H1 (cell line): ENCODE results near the gene XRN2. TPM values are rescaled to one million over a fixed set of nuclear protein-coding genes. Genes with fewer than 3 reads are reported as not detected.

Experiments
- CTCF ChIA-PET: fragments of 300-600 bp; sonication (Branson Sonifier 250); formaldehyde crosslinking; loops from one replicate; lab custom pipeline; 2021; ENCODE audit not compliant: partially characterized antibody; lab: Charles Lee
- POLR2A ChIA-PET: fragments of 300-600 bp; sonication (Branson Sonifier 250); formaldehyde crosslinking; loops from one replicate; lab custom pipeline; 2021; ENCODE audit warnings: inconsistent platforms; ENCODE audit not compliant: partially characterized antibody; lab: Charles Lee
- DNase-seq, 2 experiments: peaks; one replicate each; pipeline versions ENCODE4 v3.0.0 to v3.0.0-alpha.2; 2010 to 2022; ENCODE audit warnings: low spot score in 2 of 2, low read depth in 1 of 2, mixed read lengths in 1 of 2
- FAIRE-seq: peaks from 2 replicates; lab custom pipeline; 2011; peaks lifted over from hg19 to GRCh38; lab: Jason Lieb, UNC
- H2AFZ ChIP-seq: 2 replicates; pipeline ENCODE4 v1.8.1; 2012; ENCODE audit warnings: low read length, inconsistent platforms
- H2AK5ac ChIP-seq: 2 replicates; pipeline ENCODE4 v1.6.1; 2013; ENCODE audit warnings: low read depth, low read length
- H2BK120ac ChIP-seq: replicated peaks from 2 replicates; pipeline ENCODE3; 2013; ENCODE audit warnings: low read depth, low read length, inconsistent platforms
- H2BK12ac ChIP-seq: 2 replicates; pipeline ENCODE4 v1.6.1; 2013; ENCODE audit warnings: low read depth, low read length
- H2BK15ac ChIP-seq: 2 replicates; pipeline ENCODE4 v1.6.1; 2013; ENCODE audit warnings: low read length
- H2BK20ac ChIP-seq: 2 replicates; pipeline ENCODE4 v1.6.1; 2013; ENCODE audit warnings: low read length
- H2BK5ac ChIP-seq: 2 replicates; pipeline ENCODE4 v1.6.1; 2013; ENCODE audit warnings: low read depth, low read length
- H3K14ac ChIP-seq: 2 replicates; pipeline ENCODE4 v1.6.1; 2013; ENCODE audit warnings: inconsistent platforms; ENCODE audit not compliant: insufficient read length
- H3K18ac ChIP-seq: 2 replicates; pipeline ENCODE4 v1.6.1; 2013; ENCODE audit warnings: low read length; ENCODE audit errors: extremely low read depth
- H3K23ac ChIP-seq: 2 replicates; pipeline ENCODE4 v1.6.1; 2013; ENCODE audit warnings: inconsistent platforms; ENCODE audit not compliant: insufficient read length
- H3K23me2 ChIP-seq: 2 replicates; pipeline ENCODE4 v1.6.1; 2013; ENCODE audit warnings: low read depth, low read length
- H3K27ac ChIP-seq: 2 replicates; pipeline ENCODE4 v1.6.1; 2011; ENCODE audit warnings: low read depth, low read length, inconsistent platforms
- H3K27me3 ChIP-seq, 4 experiments: replicated peaks in 1 of 4; 1 replicate in 1 of 4; 2 replicates in 3 of 4; pipeline versions ENCODE4 v1.6.1 to v1.8.1; 2011 to 2013; ENCODE audit warnings: low read length in 3 of 4, mild to moderate bottlenecking in 3 of 4, inconsistent platforms in 2 of 4, mixed read lengths in 2 of 4, moderate library complexity in 1 of 4; ENCODE audit not compliant: control insufficient read depth in 3 of 4, insufficient read depth in 3 of 4; ENCODE audit errors: extremely low read depth in 1 of 4
- H3K36me3 ChIP-seq, 4 experiments: 2 replicates each; pipeline versions ENCODE4 v1.6.1 to v1.8.1; 2011 to 2013; ENCODE audit warnings: mild to moderate bottlenecking in 4 of 4, low read length in 3 of 4, moderate library complexity in 2 of 4, control low read depth in 1 of 4, inconsistent platforms in 1 of 4; ENCODE audit not compliant: insufficient read depth in 4 of 4, control insufficient read depth in 2 of 4
- H3K4ac ChIP-seq: replicated peaks from 2 replicates; pipeline ENCODE3; 2013; ENCODE audit warnings: low read length, low read depth, mixed read lengths, inconsistent platforms; ENCODE audit not compliant: insufficient read length
- H3K4me1 ChIP-seq, 4 experiments: replicated peaks in 1 of 4; 1 replicate in 1 of 4; 2 replicates in 3 of 4; pipeline versions ENCODE4 v1.6.1 to v1.8.1; 2011 to 2013; ENCODE audit warnings: low read length in 3 of 4, inconsistent platforms in 2 of 4, mixed read lengths in 1 of 4; ENCODE audit not compliant: insufficient read depth in 4 of 4, control insufficient read depth in 3 of 4
- H3K4me2 ChIP-seq, 2 experiments: 2 replicates each; pipeline versions ENCODE4 v1.6.1 to v1.8.1; 2011 to 2013; ENCODE audit warnings: low read depth in 2 of 2, low read length in 2 of 2, control low read depth in 1 of 2, inconsistent platforms in 1 of 2, mild to moderate bottlenecking in 1 of 2; ENCODE audit not compliant: insufficient read depth in 1 of 2
- H3K4me3 ChIP-seq, 4 experiments: fragments of 200-600, 300-600 bp in 1 of 4; sonication (generic), shearing (Covaris generic), sonication (Bioruptor Twin) in 1 of 4; 2 replicates each; pipeline versions ENCODE4 v1.5.1 to v1.8.1; 2011 to 2016; ENCODE audit warnings: low read length in 4 of 4, low read depth in 3 of 4, control low read depth in 2 of 4, inconsistent platforms in 2 of 4, mild to moderate bottlenecking in 2 of 4, mixed read lengths in 1 of 4, moderate library complexity in 1 of 4; ENCODE audit not compliant: insufficient read depth in 2 of 4; ENCODE audit errors: extremely low read depth in 1 of 4
- H3K56ac ChIP-seq: replicated peaks from 2 replicates; pipeline ENCODE3; 2013; ENCODE audit warnings: low read depth, mild to moderate bottlenecking, mixed read lengths, low read length, inconsistent platforms; ENCODE audit not compliant: insufficient read length
- H3K79me1 ChIP-seq: 2 replicates; pipeline ENCODE4 v1.6.1; 2013; ENCODE audit warnings: low read depth, low read length, control low read depth
- H3K79me2 ChIP-seq, 2 experiments: 2 replicates each; pipeline versions ENCODE4 v1.6.1 to v1.8.1; 2012 to 2013; ENCODE audit warnings: low read length in 2 of 2, mild to moderate bottlenecking in 2 of 2, inconsistent platforms in 1 of 2; ENCODE audit not compliant: insufficient read depth in 2 of 2, control insufficient read depth in 1 of 2
- H3K9ac ChIP-seq, 4 experiments: replicated peaks in 1 of 4; 1 replicate in 1 of 4; 2 replicates in 3 of 4; pipeline versions ENCODE4 v1.6.1 to v1.8.1; 2011 to 2013; ENCODE audit warnings: low read depth in 3 of 4, low read length in 3 of 4, control low read depth in 2 of 4, mild to moderate bottlenecking in 2 of 4, moderate library complexity in 2 of 4, inconsistent platforms in 1 of 4; ENCODE audit errors: extremely low read depth in 1 of 4
- H3K9me3 ChIP-seq, 2 experiments: 2 replicates each; pipeline versions ENCODE4 v1.6.1 to v1.8.1; 2012 to 2013; ENCODE audit warnings: mild to moderate bottlenecking in 2 of 2, moderate library complexity in 2 of 2, control low read depth in 1 of 2, inconsistent platforms in 1 of 2, low read depth in 1 of 2, low read length in 1 of 2, mixed read lengths in 1 of 2; ENCODE audit not compliant: insufficient read depth in 2 of 2
- H4K20me1 ChIP-seq, 2 experiments: replicated peaks in 1 of 2; 2 replicates each; pipeline versions ENCODE3 to v1.8.1; 2011 to 2013; ENCODE audit warnings: inconsistent platforms in 2 of 2, low read length in 2 of 2, mild to moderate bottlenecking in 1 of 2; ENCODE audit not compliant: insufficient read depth in 2 of 2, control insufficient read depth in 1 of 2
- H4K5ac ChIP-seq: 2 replicates; pipeline ENCODE4 v1.6.1; 2013; ENCODE audit warnings: low read length, low read depth, mixed read lengths, inconsistent platforms; ENCODE audit not compliant: insufficient read length
- H4K8ac ChIP-seq: 2 replicates; pipeline ENCODE4 v1.8.0; 2013; ENCODE audit warnings: mild to moderate bottlenecking, moderate library complexity, low read length, inconsistent platforms; ENCODE audit not compliant: insufficient read depth; ENCODE audit errors: extremely low read depth
- H4K91ac ChIP-seq: replicated peaks from 2 replicates; pipeline ENCODE3; 2013; ENCODE audit warnings: low read length, mixed read lengths, inconsistent platforms; ENCODE audit not compliant: insufficient read length
- CEBPB ChIP-seq: IDR thresholded peaks from 2 replicates; pipeline ENCODE4 v1.6.1; 2012; ENCODE audit warnings: low read depth, low read length
- CHD1 ChIP-seq: IDR thresholded peaks from 2 replicates; pipeline ENCODE4 v1.6.1; 2012; ENCODE audit warnings: low read depth, low read length, improper control_type of control experiment
- CHD2 ChIP-seq: IDR thresholded peaks from 2 replicates; pipeline ENCODE4 v1.6.1; 2012; ENCODE audit warnings: low read length, improper control_type of control experiment
- HDAC6 ChIP-seq: IDR thresholded peaks from one replicate; pipeline ENCODE4 v1.7.1; 2012; ENCODE audit warnings: low read depth, mild to moderate bottlenecking, inconsistent platforms, low read length, moderate library complexity
- KDM4A ChIP-seq: IDR thresholded peaks from one replicate; pipeline ENCODE4 v1.7.1; 2012; ENCODE audit warnings: low read depth, mild to moderate bottlenecking, moderate library complexity, low read length, inconsistent platforms; ENCODE audit not compliant: severe bottlenecking
- POU5F1 ChIP-seq: IDR thresholded peaks from 2 replicates; pipeline ENCODE4 v1.6.1; 2011; ENCODE audit warnings: low read depth, mild to moderate bottlenecking, low read length, moderate library complexity
- SP2 ChIP-seq: IDR thresholded peaks from 2 replicates; pipeline ENCODE4 v1.6.1; 2012; ENCODE audit warnings: mild to moderate bottlenecking, low read length, inconsistent platforms
- SRF ChIP-seq: IDR thresholded peaks from 2 replicates; pipeline ENCODE4 v1.6.1; 2011; ENCODE audit warnings: mild to moderate bottlenecking, low read depth, low read length, moderate library complexity
- SUZ12 ChIP-seq: fragments of 200-600 bp; sonication (generic); IDR thresholded peaks from 2 replicates; pipeline ENCODE4 v1.6.1; 2012; ENCODE audit warnings: mild to moderate bottlenecking, inconsistent platforms, low read length, moderate library complexity, mixed read lengths
- TBP ChIP-seq: IDR thresholded peaks from 2 replicates; pipeline ENCODE4 v1.6.1; 2011; ENCODE audit warnings: low read depth, low read length, improper control_type of control experiment
- ZNF274 ChIP-seq: IDR thresholded peaks from 2 replicates; pipeline ENCODE4 v1.7.0; 2012; ENCODE audit warnings: low read length, borderline replicate concordance; ENCODE audit errors: extremely low read depth
- WGBS, 2 experiments: shearing (Covaris generic) in 1 of 2; methylation state at CpG; one replicate each; pipeline versions ENCODE4 v1.1.6 to v1.1.7; 2013 to 2015; ENCODE audit warnings: low lambda C conversion rate in 2 of 2, mixed read lengths in 2 of 2, inconsistent platforms in 1 of 2, low coverage in 1 of 2, missing lambda C conversion rate in 1 of 2; ENCODE audit not compliant: insufficient replicate concordance in 2 of 2, insufficient coverage in 1 of 2, insufficient read length in 1 of 2; ENCODE audit errors: extremely low coverage in 1 of 2, missing lambda C conversion rate in 1 of 2; 5-methylcytosine and 5-hydroxymethylcytosine counted together
- polyA plus RNA-seq, 7 experiments: library from polyadenylated mRNA; depleted of rRNA in 3 of 7; stranded (reverse) in 5 of 7; unstranded in 2 of 7; fragments of >200 nt in 5 of 7; fragments of 200-250 nt in 2 of 7; gene quantifications; 1 replicate in 5 of 7; 2 replicates in 1 of 7; 4 replicates in 1 of 7; pipeline versions ENCODE4 v1.2.1 to v1.2.3, GENCODE V29; 2011 to 2013; ENCODE audit warnings: missing spikeins in 2 of 7, mixed read lengths in 2 of 7
- total RNA-seq: library from RNA; stranded (reverse); fragmentation: NEBNext Ultra II Directional; extraction: Animal tissue kit (Norgen Biotek cat#: 25700); gene quantifications from 2 replicates; pipeline ENCODE4 v1.2.1, GENCODE V29; 2021
- TF ChIP-seq, protein P1 (sequence below): IDR thresholded peaks from 2 replicates; pipeline ENCODE4 v1.6.1; 2012; ENCODE audit warnings: inconsistent platforms
- TF ChIP-seq, protein P2 (sequence below): IDR thresholded peaks from 2 replicates; pipeline ENCODE4 v1.6.1; 2011; ENCODE audit warnings: low read length, improper control_type of control experiment

Gene XRN2
- total and polyA plus RNA-seq, 2 of the 8 experiments (the other 6 are each of a cell fraction or from before 2014, with no cell fraction given), result 60.3 to 139 TPM

DNA sequence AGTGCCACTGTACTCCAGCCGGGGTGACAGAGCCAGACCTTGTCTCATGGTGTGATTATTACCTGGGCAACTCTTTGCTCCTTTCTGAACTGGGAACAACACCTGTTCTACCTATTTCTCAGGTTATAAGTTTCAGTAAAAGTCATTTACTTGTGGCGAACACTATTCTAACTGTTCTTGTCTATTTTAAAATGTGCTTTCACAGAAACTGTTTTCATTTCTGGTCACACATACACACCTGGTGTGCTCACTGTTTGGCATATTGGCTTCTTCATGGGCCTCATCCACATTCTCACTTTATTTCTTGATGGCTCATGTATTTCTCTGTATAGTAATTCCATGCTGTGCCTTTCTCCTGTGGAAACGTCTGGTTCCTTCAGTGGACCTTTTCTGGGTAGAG lies 30.5 kb upstream of the XRN2 start:
- H2BK5ac ChIP-seq, result no peak overlapping the region
- POLR2A ChIA-PET, result no interaction called here
- no peaks in the 10 kb centered on the region for H4K20me1 ChIP-seq
- no peak overlapping the region for H3K23ac ChIP-seq
- no peak overlapping the region for H2AK5ac ChIP-seq
- no peak overlapping the region for H3K27ac ChIP-seq
- H4K91ac ChIP-seq, result no peak overlapping the region
- H3K23me2 ChIP-seq, result no peaks in the 10 kb centered on the region
- no peak overlapping the region for H2BK12ac ChIP-seq
- H3K79me1 ChIP-seq, result no peaks in the 10 kb centered on the region
- FAIRE-seq (no peak), DNase-seq (no peak)
- no peak overlapping the region for H3K4me2 ChIP-seq
- H3K4ac ChIP-seq, result no peak overlapping the region
- no peaks in the 10 kb centered on the region for H3K9me3 ChIP-seq
- no peak overlapping the region for H3K18ac ChIP-seq
- H2AFZ ChIP-seq, result no peak overlapping the region
- no peak overlapping the region for H2BK120ac ChIP-seq
- H3K14ac ChIP-seq, result no peak overlapping the region
- H3K27me3 ChIP-seq, result no peaks in the 10 kb centered on the region
- no peaks in the 10 kb centered on the region for H3K36me3 ChIP-seq
- no peak overlapping the region for H4K5ac ChIP-seq
- H2BK15ac ChIP-seq, result no peak overlapping the region
- H3K4me3 ChIP-seq, result no peak overlapping the region
- CTCF ChIA-PET, result interaction anchor here (1.8 kb wide), 1 partner anchor 37 kb away, joined by 5 read pairs; no protein-coding TSS in a partner anchor
- H3K79me2 ChIP-seq, result no peaks in the 10 kb centered on the region
- H4K8ac ChIP-seq, result no peak overlapping the region
- H3K56ac ChIP-seq, result no peak overlapping the region
- no peak overlapping the region for H3K9ac ChIP-seq
- 85% methylated on average over 3 of the region's 3 CpGs; no CpG with 5 or more reads in 1 of the 2 experiments for WGBS, 2 experiments
- H2BK20ac ChIP-seq, result no peak overlapping the region
- no peaks in the 10 kb centered on the region for H3K4me1 ChIP-seq
- TF ChIP-seq, protein P1, sequence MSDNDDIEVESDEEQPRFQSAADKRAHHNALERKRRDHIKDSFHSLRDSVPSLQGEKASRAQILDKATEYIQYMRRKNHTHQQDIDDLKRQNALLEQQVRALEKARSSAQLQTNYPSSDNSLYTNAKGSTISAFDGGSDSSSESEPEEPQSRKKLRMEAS, result no peak
- TF ChIP-seq, protein P2, sequence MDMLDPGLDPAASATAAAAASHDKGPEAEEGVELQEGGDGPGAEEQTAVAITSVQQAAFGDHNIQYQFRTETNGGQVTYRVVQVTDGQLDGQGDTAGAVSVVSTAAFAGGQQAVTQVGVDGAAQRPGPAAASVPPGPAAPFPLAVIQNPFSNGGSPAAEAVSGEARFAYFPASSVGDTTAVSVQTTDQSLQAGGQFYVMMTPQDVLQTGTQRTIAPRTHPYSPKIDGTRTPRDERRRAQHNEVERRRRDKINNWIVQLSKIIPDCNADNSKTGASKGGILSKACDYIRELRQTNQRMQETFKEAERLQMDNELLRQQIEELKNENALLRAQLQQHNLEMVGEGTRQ, result no peak
- TF ChIP-seq TBP (no peak), SRF (no peak), KDM4A (no peak), SP2 (no peak), CHD2 (no peak), POU5F1 (no peak), SUZ12 (no peak), ZNF274 (no peak), HDAC6 (no peak), CEBPB (no peak), CHD1 (no peak)
